Measurements from ENCODE around the gene C11orf24. TPM values are rescaled to one million over a fixed set of nuclear protein-coding genes. Genes with fewer than 3 reads are reported as not detected.

The C11orf24 gene
- total and polyA plus RNA-seq, 2 of the 4 experiments (the other 2 are of a cell fraction), result 42.5 to 135 TPM

DNA sequence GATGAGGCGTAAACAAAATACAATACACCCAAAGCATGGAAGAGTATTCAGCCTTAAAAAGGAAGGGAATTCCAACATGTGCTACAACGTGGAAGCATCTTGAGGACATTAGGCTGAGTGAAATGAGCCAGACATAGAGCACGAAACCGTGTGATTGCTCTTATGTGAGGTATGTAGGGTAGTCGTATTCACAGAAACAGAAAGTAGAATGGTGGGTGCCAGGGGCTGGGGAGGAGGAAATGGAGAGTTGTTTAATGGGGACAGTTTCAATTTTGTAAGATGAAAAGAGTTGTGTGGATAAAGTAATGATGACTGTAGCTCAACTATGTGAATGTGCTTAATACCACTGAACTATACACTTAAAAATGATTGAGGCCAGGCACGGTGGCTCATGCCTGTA, 48.5 kb downstream of the C11orf24 start:
- no peak overlapping the region for H2BK120ac ChIP-seq (ENCODE audit: low read depth, low read length)
- H3K79me1 ChIP-seq (ENCODE audit: low read depth in 1 of 2, low read length in 2 of 2), result no peaks in the 10 kb centered on the region
- no peaks in the 10 kb centered on the region for H4K20me1 ChIP-seq (ENCODE audit: insufficient read depth, low read length)
- H3K4me3 ChIP-seq (ENCODE audit: insufficient read depth, low read depth, low read length), result no peak overlapping the region
- no peak overlapping the region for H3K4ac ChIP-seq (ENCODE audit: low read depth, low read length)
- H3K9me1 ChIP-seq (ENCODE audit: insufficient read depth, low read length), result no peaks in the 10 kb centered on the region
- H2AK5ac ChIP-seq (ENCODE audit: low read depth, low read length), result no peak overlapping the region
- dilution Hi-C loops (cut with HindIII; ENCODE audit: low sequenced_read_pairs, unreplicated experiment) (no loop called here), in situ Hi-C loops (cut with MboI; ENCODE audit: low sequenced_read_pairs) (no loop called here), intact Hi-C loops (cut with micrococcal nuclease) (no loop called here)
- H3K14ac ChIP-seq (replicated peaks; ENCODE audit: low read depth, low read length), result no peak overlapping the region
- no peak overlapping the region for H3K18ac ChIP-seq (ENCODE audit: low read depth, low read length)
- H3K23ac ChIP-seq (ENCODE audit: low read depth, low read length), result no peak overlapping the region
- no peak overlapping the region for H4K8ac ChIP-seq (ENCODE audit: low read depth in 2 of 2, low read length in 2 of 2)
- no peak overlapping the region for H2BK20ac ChIP-seq (ENCODE audit: low read depth, low read length)
- no CpG with 5 or more reads among the region's 6 CpGs for WGBS, 2 experiments (ENCODE audit: extremely low coverage in 2 of 2, insufficient read length in 1 of 2)
- DNase-seq, result no peak
- TF ChIP-seq MXI1 (IDR thresholded peaks at IDR 0.05; ENCODE audit: borderline replicate concordance, low read depth, low read length) (no peak), CEBPB (IDR thresholded peaks at IDR 0.05; ENCODE audit: low read depth, low read length) (no peak), SMC3 (IDR thresholded peaks at IDR 0.05; ENCODE audit: low read depth, low read length) (no peak), RCOR1 (IDR thresholded peaks at IDR 0.05; ENCODE audit: insufficient replicate concordance, low read length) (no peak), MAZ (IDR thresholded peaks at IDR 0.05; ENCODE audit: borderline replicate concordance, low read depth, low read length) (no peak), MAFK (IDR thresholded peaks at IDR 0.05; ENCODE audit: low read depth, low read length) (no peak), RAD21 (IDR thresholded peaks at IDR 0.05; ENCODE audit: low read length) (no peak), POLR2A (IDR thresholded peaks at IDR 0.05; ENCODE audit: low read depth, low read length) (no peak)
- TF ChIP-seq, protein P1, sequence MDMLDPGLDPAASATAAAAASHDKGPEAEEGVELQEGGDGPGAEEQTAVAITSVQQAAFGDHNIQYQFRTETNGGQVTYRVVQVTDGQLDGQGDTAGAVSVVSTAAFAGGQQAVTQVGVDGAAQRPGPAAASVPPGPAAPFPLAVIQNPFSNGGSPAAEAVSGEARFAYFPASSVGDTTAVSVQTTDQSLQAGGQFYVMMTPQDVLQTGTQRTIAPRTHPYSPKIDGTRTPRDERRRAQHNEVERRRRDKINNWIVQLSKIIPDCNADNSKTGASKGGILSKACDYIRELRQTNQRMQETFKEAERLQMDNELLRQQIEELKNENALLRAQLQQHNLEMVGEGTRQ (IDR thresholded peaks at IDR 0.05; ENCODE audit: low read depth, low read length), result no peak
- TF ChIP-seq, protein P2, sequence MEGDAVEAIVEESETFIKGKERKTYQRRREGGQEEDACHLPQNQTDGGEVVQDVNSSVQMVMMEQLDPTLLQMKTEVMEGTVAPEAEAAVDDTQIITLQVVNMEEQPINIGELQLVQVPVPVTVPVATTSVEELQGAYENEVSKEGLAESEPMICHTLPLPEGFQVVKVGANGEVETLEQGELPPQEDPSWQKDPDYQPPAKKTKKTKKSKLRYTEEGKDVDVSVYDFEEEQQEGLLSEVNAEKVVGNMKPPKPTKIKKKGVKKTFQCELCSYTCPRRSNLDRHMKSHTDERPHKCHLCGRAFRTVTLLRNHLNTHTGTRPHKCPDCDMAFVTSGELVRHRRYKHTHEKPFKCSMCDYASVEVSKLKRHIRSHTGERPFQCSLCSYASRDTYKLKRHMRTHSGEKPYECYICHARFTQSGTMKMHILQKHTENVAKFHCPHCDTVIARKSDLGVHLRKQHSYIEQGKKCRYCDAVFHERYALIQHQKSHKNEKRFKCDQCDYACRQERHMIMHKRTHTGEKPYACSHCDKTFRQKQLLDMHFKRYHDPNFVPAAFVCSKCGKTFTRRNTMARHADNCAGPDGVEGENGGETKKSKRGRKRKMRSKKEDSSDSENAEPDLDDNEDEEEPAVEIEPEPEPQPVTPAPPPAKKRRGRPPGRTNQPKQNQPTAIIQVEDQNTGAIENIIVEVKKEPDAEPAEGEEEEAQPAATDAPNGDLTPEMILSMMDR (conservative IDR thresholded peaks at IDR 0.05; ENCODE audit: low read depth, low read length), result no peak
- TF ChIP-seq, protein P3, sequence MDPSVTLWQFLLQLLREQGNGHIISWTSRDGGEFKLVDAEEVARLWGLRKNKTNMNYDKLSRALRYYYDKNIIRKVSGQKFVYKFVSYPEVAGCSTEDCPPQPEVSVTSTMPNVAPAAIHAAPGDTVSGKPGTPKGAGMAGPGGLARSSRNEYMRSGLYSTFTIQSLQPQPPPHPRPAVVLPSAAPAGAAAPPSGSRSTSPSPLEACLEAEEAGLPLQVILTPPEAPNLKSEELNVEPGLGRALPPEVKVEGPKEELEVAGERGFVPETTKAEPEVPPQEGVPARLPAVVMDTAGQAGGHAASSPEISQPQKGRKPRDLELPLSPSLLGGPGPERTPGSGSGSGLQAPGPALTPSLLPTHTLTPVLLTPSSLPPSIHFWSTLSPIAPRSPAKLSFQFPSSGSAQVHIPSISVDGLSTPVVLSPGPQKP (IDR thresholded peaks at IDR 0.05; ENCODE audit: borderline replicate concordance, low read depth, low read length), result no peak
- no peak overlapping the region for H3K4me2 ChIP-seq (ENCODE audit: low read depth, low read length)
- ChIA-PET CTCF (interaction anchor here (0.5 to 0.6 kb wide), 2 partner anchors 16 to 338 kb away, joined by 3 read pairs; no protein-coding TSS in a partner anchor), POLR2A (ENCODE audit: unreplicated experiment) (no interaction called here)
- peaks cover 23% of the 10 kb centered on the region for H3K27me3 ChIP-seq (ENCODE audit: control insufficient read depth, insufficient read depth, low read length)
- no peak overlapping the region for H4K5ac ChIP-seq (ENCODE audit: low read depth, low read length)
- no peak overlapping the region for H3K56ac ChIP-seq (ENCODE audit: extremely low read depth, insufficient read depth, low read length)
- no peak overlapping the region for H4K91ac ChIP-seq (ENCODE audit: insufficient read depth, low read depth, low read length)
- no peak overlapping the region for H2BK15ac ChIP-seq (ENCODE audit: low read depth, low read length)
- BruUV-seq (replicated peaks), result no TSS peak
- no peak overlapping the region for H2BK5ac ChIP-seq (ENCODE audit: low read depth, low read length, poor library complexity, severe bottlenecking)
- H3K27ac ChIP-seq (ENCODE audit: insufficient read depth, low read length), result no peak overlapping the region
- H3K4me1 ChIP-seq (ENCODE audit: control insufficient read depth, insufficient read depth, low read length), result no peaks in the 10 kb centered on the region
- no peak for ATAC-seq (ENCODE audit: low read depth)
- no peak overlapping the region for H2AK9ac ChIP-seq (replicated peaks; ENCODE audit: low read depth, low read length, poor library complexity)
- no peak overlapping the region for H3K9ac ChIP-seq (ENCODE audit: low read depth, low read length)
- H3K9me3 ChIP-seq (ENCODE audit: control insufficient read depth, insufficient read depth, low read length), result peaks cover 8% of the 10 kb centered on the region
- no peak overlapping the region for H2AFZ ChIP-seq (replicated peaks; ENCODE audit: low read length, poor library complexity)
- no peaks in the 10 kb centered on the region for H3K36me3 ChIP-seq (ENCODE audit: control insufficient read depth, insufficient read depth, low read length)
